Measurements from ENCODE around the gene SEPTIN2.

- TF ChIP-seq CTCF (IDR thresholded peaks at IDR 0.05) = no peak
- TF ChIP-seq POLR2A (IDR thresholded peaks at IDR 0.05) = no peak
Observed at GRCh38 chr2:241368643-241369042, 52.9 kb downstream of the SEPTIN2 start.

Data from heart left ventricle (tissue), 13 donors.